Epithelial cell of prostate (primary cell): ENCODE measurements around the gene SDR9C7.
"Not testable (repeated sequence)": the region's sequence is repeated elsewhere in the genome, so short reads cannot be mapped to it uniquely, and the experiment has no call there.

Experiments
- DNase-seq: peaks from one replicate; pipeline ENCODE4 v3.0.0-alpha.2; 2011; ENCODE audit warnings: low read depth, low spot score
- H3K27ac ChIP-seq: fragments of 450-650 bp; 2 replicates; pipeline ENCODE4 v1.5.1; 2017; ENCODE audit warnings: mild to moderate bottlenecking

The SDR9C7 gene

DNA sequence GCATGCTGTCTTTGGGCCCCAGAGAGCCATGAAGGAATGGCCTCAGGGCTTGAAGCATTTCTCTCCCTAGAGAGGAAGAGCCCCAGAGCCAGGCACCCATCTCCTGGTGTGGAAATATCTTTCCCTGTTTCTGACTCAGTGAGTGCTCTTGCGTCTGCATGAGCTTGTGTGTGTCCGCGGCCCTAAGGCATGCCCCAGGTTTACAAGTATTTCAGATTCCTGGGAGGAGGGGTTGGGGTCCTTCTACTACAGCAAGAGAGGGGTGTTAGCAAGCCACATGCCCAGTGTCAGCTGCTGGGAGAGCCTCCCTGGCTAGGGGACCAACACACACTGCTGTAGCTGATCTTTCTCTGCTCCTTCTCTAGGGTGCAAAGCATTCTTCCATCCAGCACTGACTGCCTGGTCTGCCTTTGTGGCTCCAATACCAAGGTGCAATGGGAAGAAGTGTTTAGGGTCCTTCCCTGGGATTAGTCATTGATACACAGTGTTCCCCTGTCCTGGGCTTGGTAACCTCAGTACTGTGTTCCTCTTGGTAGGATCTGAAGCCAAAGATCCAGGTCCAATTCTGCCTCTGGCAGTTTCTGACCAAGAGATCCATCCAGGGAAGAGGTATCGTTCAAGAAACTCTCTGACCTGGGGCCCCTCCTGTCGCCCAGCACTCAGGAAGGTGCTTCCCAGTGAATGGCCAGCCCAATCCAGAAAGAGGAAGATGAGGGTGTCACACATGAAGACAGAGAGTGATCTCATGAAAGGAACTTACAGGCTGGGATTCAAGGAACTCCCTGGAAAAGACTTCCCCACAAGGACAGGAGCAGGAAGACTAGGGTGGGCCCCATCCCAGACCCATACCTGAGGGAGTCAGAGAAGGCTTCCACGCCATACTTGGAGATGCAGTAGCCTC is 20.1 kb upstream of the SDR9C7 start:
- H3K27ac ChIP-seq, result no peak overlapping the region
- DNase-seq, result no peak

- no peak overlapping the region for H3K27ac ChIP-seq
- no peak for DNase-seq
Measured at GRCh38 chr12:56953314-56953713, 19.1 kb upstream of the SDR9C7 start.

DNA sequence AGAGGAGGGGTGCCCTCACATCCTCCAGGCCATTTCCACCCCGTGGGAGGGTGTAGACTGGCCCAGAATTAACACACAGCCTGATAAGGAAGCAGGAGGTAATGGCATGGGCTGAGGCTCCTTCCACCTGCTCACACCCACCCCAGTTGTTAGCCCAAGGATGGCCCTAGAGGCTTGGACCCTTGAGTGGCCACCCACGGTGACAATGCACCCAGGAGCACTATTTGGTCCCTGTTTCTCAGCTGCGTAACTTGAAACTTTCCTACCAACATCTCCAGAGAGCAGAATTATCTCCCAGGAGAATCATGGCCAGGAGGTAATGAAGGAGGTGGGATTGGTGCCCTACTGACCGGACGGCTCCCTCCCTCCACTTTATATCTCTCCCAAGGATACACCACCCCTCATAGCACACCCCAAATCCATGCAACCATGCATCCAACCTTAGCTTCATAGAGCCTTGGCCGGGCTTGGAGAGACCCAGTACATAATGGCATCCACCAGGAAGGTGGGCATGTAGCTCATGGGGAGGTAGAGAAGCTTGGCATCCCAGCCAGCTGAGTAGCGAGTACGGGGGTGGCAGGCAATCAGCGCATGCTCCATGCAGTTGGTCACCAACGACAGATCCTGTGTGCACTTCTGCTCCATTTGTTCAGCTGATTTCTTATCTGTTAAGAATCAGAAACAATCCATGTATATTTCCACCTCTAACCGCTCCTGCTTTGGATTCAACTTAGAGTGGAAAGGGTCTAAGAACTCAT is 17.6 kb upstream of the SDR9C7 start:
- no peak for DNase-seq
- no peak overlapping the region for H3K27ac ChIP-seq

- H3K27ac ChIP-seq, result no peak overlapping the region
- DNase-seq, result no peak
Measured at GRCh38 chr12:56948881-56949280, 14.7 kb upstream of the SDR9C7 start.

GRCh38 chr12:56948457-56948777 is 14.2 kb upstream of the SDR9C7 start:
- H3K27ac ChIP-seq, result no peak overlapping the region
- DNase-seq, result no peak

- no peak overlapping the region for H3K27ac ChIP-seq
- no peak for DNase-seq
Measured at GRCh38 chr12:56947633-56948456, 13.6 kb upstream of the SDR9C7 start.

DNA sequence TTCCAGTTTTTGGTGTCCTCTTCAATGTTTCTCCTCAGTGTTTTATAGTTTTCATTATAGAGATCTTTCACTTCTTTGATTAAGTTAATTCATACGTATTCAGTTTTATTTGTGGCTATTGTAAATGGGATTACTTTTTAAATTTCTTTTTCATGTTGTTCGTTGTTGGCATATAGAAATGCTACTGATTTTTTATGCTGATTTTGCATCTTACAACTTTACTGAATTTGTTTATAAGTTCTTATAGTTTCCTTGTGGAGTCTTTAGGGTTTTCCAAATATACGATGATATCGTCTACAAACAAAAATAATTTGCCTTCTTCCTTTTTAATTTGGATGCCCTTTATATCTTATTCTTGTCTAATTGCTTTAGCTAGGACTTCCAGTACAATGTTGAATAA is 9.7 kb upstream of the SDR9C7 start:
- H3K27ac ChIP-seq, result no peak overlapping the region
- no peak for DNase-seq

- not testable (repeated sequence) for DNase-seq, H3K27ac ChIP-seq
Measured at GRCh38 chr12:56943374-56943773, 9.2 kb upstream of the SDR9C7 start.

DNA sequence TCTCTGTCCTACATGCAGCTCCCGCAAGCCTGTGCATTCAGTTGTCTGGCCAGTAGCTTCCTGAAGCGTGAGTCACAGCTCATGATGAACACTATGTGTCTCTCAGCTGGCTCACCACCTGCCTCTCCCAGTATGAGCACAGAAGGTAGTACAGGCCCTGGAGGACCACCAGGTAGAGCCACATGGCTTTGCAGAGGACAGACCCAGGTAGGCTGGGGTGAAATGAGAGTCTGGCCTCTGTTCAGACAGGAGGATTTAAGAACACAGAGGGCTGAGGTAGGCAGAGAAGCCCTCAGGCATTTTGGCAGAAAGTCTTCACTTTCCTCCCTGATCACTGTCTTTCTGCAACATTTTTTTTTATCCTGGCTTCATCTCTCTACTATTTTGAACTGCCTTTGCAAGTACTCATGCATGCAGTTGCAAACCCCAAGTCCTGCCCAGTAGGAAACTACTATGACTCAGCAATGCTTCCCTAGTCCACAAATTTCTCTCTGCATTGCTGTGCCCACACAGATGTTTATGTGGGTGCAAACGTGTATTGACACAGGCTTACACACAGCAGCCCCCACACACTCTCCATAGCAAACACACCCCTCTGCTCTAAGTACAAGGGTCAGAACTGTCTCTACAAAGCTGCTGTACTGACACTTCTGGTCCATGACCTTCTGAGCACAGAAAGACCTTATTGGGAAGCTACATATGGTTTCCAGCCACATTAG is 7.2 kb upstream of the SDR9C7 start:
- H3K27ac ChIP-seq, result peak overlapping the region; percentile 60
- DNase-seq, result peak; percentile 51

GRCh38 chr12:56940942-56941298 is 6.7 kb upstream of the SDR9C7 start:
- not testable (repeated sequence) for DNase-seq
- peak overlapping the region; percentile 60 for H3K27ac ChIP-seq

DNA sequence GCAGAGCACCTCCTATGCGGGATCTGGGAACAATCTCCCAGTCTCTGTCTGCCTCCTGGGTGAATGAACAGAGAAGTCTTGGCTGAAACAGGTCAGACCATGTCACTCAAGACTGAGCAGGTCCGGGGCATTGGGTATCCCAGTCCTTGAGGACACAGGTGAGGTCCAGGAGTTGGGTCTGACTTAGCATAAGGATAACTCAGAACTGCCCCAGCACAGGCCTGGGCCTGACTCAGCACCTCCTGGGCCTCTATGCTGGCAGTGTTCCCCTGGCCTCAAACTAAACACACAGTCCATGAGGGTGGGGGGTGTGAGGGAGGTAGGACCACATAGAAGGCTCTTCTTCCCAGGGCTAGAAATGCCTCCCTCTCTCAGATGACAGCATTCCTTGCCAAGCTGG is 1.5 kb upstream of the SDR9C7 start:
- no peak for DNase-seq
- H3K27ac ChIP-seq, result no peak overlapping the region

DNA sequence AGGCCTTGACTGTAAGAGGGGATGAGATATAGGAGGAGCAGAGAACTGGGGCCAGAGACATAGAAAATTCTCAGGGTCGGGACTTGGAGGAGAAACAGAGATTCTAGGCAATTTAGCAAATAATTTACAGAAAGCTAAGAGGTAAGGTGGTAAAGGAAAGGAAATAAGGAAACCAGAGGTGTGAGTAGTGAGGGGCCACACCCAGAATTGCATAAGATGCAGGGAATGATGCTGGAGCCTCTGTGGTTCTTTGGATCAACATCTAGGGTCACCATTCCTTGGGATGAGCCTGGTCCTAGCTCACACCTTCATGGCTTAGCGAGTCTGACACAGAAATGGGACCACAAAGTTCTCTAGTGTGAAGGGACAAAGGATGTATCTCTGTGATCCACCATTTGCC is 949 bp upstream of the SDR9C7 start:
- peak overlapping the region; percentile 37 for H3K27ac ChIP-seq
- DNase-seq, result no peak

- peak; percentile 33 for DNase-seq
- peak overlapping the region; percentile 37 for H3K27ac ChIP-seq
Measured at GRCh38 chr12:56932867-56933266, 1.3 kb downstream of the SDR9C7 start.

DNA sequence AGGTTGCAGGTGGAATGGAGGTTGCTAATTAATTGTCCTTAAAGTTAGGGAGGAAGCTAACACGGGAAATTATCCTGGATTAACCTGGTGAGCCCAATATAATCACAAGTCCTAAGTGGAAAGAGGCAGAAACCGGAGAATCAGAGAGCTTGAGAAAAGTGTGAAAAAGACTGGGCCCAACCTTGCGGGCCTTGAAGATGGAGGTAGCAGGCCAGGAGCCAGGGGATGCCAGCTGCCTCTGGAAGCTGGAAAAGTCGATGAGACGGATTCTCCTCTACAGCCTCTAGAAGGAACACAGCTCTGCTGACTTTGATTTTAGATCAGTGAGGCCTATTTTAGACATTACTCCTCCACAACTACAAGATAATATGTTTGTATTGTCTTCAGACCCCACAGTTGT is 2.1 kb downstream of the SDR9C7 start:
- H3K27ac ChIP-seq, result peak overlapping the region; percentile 37
- no peak for DNase-seq

DNA sequence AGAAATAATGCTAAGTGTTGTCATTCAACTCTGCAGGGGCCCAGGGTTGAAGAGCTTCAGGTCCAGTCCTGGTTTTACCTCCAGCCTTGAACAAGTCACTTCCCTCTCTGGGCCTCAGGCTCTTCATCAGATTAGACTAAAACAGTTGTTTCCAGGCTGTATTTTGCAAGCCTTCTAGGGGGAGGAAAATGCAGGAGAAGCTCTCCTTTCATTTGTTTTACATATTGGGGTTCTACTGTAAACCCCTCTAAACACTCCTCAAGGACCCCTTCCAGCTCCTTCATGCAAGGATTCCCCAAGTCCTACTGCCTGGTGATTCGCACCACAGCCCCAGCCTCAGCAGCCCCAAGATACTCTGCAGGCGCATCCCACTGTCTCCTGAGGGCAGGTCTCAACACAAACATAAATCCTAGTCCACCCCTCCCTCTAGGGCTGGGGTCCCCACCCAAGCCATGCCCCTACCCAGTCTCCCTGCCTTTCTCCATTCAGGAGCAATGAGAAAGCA is 2.7 kb downstream of the SDR9C7 start:
- H3K27ac ChIP-seq, result no peak overlapping the region
- peak; percentile 44 for DNase-seq

GRCh38 chr12:56930241-56930640 is 4.0 kb downstream of the SDR9C7 start:
- H3K27ac ChIP-seq, result no peak overlapping the region

GRCh38 chr12:56929780-56930179 is 4.4 kb downstream of the SDR9C7 start:
- no peak for DNase-seq
- no peak overlapping the region for H3K27ac ChIP-seq

More at GRCh38 chr12:56930241-56930640, 4.0 kb downstream of the SDR9C7 start:
- no peak for DNase-seq

- no peak overlapping the region for H3K27ac ChIP-seq
- no peak for DNase-seq
Measured at GRCh38 chr12:56928262-56928661, 5.9 kb downstream of the SDR9C7 start.

GRCh38 chr12:56927281-56927680 is 6.9 kb downstream of the SDR9C7 start:
- DNase-seq, result no peak
- no peak overlapping the region for H3K27ac ChIP-seq

GRCh38 chr12:56922031-56922430 is 12.2 kb downstream of the SDR9C7 start:
- no peak for DNase-seq
- H3K27ac ChIP-seq, result no peak overlapping the region
